Transverse colon (tissue), 4 donors: ENCODE measurements around the gene MICAL2.

ENCODE experiments used
- EP300 ChIP-seq: sonication (generic); formaldehyde crosslinking; IDR thresholded peaks from one replicate; pipeline ENCODE4 v1.6.1; 2017; ENCODE audit warnings: antibody characterized with exemption, low read depth
- POLR2A ChIP-seq: fragments of 450-650 bp; IDR thresholded peaks from one replicate; pipeline ENCODE4 v1.6.1; 2016; ENCODE audit warnings: antibody characterized with exemption, mild to moderate bottlenecking, moderate library complexity
- POLR2AphosphoS5 ChIP-seq, 3 donors: sonication (generic); formaldehyde crosslinking; IDR thresholded peaks; one replicate each; pipeline ENCODE4 v1.6.1; 2016; ENCODE audit warnings: antibody characterized with exemption in 3 of 3
- TF ChIP-seq, protein P1 (sequence below), 5 experiments: fragments of 200-600 bp in 3 of 5; fragments of 450-650 bp in 2 of 5; sonication (generic) in 3 of 5; IDR thresholded peaks; 1 replicate in 2 of 5; 2 replicates in 3 of 5; pipeline ENCODE4 v1.5.1; 2016 to 2017; ENCODE audit warnings: antibody characterized with exemption in 5 of 5, inconsistent platforms in 3 of 5, mild to moderate bottlenecking in 2 of 5, moderate library complexity in 1 of 5

DNA sequence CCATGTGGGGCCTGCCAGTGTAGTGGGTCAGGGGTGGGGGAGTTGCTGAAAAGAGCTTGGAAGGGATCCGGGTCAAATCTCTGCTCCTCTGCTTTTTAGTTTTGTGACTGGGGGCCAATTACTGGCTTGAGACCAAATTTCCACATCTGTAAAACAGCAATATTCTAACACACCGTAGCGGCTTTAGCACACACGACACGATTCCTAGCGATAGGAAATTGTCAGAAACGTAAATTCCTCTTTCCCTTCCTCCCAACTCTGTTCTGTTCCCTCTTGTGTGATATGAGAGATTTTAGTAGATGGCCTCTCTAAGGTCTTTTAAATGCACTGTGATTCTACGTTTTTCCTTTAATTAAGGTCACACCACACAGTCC lies 71.9 kb downstream of the MICAL2 start:
- TF ChIP-seq, protein P1, sequence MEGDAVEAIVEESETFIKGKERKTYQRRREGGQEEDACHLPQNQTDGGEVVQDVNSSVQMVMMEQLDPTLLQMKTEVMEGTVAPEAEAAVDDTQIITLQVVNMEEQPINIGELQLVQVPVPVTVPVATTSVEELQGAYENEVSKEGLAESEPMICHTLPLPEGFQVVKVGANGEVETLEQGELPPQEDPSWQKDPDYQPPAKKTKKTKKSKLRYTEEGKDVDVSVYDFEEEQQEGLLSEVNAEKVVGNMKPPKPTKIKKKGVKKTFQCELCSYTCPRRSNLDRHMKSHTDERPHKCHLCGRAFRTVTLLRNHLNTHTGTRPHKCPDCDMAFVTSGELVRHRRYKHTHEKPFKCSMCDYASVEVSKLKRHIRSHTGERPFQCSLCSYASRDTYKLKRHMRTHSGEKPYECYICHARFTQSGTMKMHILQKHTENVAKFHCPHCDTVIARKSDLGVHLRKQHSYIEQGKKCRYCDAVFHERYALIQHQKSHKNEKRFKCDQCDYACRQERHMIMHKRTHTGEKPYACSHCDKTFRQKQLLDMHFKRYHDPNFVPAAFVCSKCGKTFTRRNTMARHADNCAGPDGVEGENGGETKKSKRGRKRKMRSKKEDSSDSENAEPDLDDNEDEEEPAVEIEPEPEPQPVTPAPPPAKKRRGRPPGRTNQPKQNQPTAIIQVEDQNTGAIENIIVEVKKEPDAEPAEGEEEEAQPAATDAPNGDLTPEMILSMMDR (IDR thresholded peaks at IDR 0.05), result no peak
- TF ChIP-seq POLR2A (no peak), POLR2AphosphoS5 (IDR thresholded peaks at IDR 0.05) (no peak), EP300 (no peak)
